ENCODE measurements around the gene MRPL18.
"Not testable (repeated sequence)": the region's sequence is repeated elsewhere in the genome, so short reads cannot be mapped to it uniquely, and the experiment has no call there.

The MRPL18 gene

DNA sequence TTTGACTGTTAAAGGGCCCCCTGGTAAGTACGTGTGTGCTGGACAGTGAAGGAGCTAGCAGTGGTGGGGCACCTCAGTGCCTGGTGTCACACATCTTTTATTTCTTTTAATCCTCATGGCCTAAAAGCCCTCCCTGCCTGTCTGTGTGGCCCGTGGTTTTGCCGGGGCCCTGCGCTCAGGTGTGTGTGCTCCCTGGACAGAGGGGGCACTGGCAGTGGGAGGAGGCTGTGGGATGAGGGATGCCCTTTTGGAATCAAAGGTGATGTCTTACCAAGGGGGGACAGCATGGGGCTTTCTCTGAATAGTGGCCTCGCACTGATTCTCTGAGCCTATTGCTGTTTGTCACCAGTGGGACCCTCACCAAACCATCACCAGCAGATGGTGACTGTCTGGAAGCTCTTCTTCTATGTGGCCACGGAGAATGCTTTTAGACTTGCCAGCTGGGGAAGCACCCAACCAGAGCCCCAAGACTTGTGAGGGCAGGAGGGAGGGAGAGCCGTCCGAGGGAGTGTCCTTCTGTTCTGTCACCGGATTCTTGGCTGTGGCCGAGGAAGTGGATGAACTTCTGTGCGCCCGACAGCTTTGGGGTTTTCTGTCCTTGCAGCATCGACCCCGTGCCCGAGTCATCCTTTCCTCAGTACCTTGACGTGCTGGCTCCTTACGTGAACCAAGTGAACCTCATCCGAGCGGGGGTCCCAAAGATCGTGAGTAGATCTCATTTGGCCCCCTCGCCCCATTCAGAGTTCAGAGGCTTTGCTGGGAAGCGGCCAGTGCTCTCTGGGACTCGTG, 27.9 kb downstream of the MRPL18 start:
- DNase-seq (ENCODE audit: low read depth), result no peak

DNA sequence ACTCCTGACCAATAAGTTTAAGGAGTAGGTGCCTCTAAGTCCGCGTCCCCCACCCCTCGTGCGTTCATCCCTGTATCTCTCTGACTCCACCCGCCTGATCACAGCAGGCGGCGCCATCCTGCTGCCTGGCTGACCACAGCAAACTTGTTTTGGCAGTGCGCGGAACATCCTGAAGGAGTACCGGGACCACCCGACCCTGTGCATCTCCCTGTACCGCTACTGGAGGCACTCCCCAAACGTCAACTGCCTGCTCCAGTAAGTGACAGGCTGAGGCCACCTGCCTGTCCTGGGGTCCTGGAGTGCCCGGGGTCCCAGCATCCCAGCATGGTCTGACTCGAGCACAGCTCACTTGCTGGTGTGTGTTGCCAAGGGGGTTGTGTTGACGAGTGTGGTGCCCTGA, 28.8 kb downstream of the MRPL18 start:
- DNase-seq (ENCODE audit: low read depth), result no peak

DNA sequence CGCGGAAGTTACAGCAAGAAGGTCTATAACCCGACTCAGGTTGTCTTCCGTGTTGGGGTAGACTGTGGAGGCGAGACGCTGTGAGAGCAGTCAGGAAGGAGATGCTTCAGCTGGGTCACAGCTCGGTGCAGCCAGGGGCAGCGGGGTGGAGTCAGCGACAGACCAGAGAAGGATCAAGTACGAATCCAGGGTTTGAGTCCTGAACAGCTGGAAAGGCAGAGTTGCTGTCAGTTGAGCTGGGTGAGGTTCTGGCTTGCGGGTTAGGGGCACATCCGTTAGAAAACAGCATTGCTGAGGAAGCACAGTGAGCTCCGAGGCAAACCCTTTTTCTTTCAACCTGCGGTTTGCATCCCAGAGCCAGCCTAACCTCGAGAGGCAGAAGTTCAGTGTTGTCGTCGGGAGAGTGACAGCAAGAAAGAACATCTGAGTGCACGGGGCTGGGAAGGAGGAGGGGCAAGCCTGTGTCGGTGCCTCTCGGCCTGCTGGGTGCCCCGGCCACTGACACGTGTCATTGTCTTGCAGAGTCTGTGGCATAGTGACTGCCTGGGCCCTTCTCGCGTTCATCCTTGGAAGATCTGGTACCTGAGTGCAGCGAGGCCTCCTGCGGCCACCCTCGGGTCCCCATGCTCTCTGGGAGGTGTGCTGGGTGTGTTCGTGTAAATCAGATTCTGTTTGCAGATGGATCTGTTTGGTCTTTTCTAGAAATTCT, 29.8 kb downstream of the MRPL18 start:
- DNase-seq (ENCODE audit: low read depth), result no peak

DNA sequence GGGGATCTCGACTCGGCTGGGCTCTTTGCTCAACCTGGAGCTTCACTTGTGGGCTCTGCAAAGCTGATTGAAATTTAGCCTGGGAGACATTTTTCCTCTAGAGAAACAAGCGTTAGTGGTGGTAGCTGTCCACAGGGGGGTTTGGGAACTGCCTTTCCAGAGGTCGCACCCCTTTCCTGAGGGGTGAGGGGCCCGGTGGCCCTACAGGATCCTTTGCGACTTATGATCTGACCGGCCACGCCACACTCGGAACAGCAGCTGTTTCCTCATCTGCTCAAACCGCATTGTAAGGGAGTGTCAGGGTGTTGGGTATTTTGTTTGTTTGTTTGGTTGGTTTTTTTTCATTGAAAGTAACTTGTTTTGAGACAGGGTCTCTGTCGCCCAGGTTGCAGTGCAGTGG, 30.9 kb downstream of the MRPL18 start:
- DNase-seq (ENCODE audit: low read depth), result no peak

DNA sequence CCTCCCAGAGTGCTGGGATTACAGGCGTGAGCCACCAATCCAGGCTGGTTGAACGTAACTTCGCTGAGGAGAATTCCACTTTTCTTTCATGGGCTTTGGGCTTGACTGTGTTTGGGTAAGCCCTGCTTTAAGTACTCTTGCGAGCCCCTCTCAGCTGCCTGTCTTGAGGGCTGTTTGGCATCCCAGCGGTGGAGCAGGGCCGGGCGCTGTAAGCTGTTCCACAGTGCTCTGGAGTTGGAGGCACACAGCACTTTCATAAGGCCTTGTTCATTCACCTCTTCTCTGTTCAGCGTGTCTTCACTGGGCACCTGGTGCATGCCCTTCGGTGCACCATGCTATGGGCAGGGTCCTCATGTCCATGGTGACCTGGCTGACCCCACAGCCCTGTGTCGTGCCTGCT, 31.5 kb downstream of the MRPL18 start:
- no peak for DNase-seq (ENCODE audit: low read depth)

DNA sequence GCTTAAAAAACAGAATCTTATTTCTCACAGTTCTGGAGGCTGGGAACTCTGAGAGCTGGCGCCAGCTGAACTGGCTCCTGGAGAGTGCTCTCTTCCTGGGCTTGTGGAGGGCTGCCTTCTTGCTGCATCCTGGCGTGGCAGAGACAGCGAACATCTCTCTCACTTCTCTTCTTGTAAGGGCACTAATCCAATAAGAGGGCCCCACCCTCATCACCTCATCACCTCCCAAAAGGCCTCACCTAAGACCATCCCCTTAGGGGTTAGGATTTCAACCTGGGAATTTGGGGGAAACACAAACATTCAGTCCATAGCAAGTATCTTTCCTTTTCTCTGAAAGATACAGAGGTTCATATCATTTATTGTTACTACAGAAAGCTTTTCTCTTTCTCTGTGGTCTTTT, 33.7 kb downstream of the MRPL18 start:
- DNase-seq (ENCODE audit: low read depth), result no peak

DNA sequence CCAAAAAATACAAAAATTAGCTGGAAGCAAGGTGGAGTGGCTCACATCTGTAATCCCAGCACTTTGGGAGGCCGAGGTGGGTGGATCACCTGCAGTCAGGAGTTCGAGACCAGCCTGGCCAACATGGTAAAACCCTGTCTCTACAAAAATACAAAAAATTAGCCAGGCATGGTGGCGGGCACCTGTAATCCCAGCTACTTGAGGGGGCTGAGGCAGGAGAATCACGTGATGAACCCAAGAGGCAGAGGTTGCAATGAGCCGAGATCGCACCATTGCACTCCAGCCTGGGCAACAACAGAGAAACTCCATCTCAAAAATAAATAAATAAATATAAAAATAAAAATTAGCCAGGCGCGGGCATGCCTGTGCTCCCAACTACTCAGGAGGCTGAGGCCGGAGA, 34.4 kb downstream of the MRPL18 start:
- DNase-seq (ENCODE audit: low read depth), result not testable (repeated sequence)

DNA sequence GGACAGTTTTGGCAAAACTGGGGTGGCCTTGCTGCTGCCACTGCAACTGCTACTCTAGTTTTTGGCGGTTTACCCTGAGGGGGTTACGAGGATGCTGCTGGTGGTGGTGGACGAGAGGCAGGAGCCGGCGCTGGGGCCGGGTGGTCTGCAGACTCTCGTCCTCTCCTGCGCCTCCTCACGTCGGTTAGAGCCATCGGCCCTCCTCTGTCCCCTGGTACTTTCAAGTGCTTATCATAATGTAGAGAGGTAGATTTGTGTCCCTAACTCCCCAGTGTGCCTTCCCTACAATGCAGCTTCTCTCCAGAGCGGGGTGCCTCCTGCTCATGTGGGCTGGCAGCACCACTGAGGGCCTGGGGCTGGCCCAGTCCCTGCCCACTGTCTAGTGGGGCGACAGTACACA, 35.7 kb downstream of the MRPL18 start:
- DNase-seq (ENCODE audit: low read depth), result no peak

DNA sequence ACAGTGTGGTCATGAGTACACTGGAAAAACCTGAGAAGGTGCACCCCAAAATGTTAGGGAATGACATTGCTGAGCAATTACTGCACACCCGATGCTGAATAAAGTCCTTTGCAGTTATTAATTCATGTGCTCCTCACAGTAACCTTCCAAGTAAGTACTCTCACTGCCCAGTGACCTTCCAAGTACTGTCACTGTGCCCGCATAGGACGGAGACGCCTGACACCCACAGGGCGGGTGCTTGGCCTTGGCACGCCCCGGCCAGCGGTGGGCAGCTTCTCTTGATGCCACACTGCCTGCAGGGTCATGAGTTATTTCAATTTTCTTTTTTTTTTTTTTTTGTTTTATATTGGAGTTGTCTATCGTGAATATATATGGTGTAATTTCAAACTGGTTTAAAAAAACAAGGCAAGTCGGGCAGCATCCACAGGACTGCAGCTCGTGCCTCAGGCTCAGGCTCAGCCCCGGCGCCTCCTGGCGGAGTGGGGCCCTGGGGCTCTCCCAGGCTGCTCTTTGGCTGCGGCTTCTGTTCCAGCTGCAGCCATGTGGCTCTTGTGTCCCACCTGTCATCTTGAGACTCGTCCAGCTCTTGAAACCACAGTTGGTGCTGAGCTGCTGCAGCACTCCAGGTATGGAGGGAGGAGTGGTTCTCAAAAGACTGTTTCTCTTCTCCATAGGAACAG, 36.8 kb downstream of the MRPL18 start:
- DNase-seq (ENCODE audit: low read depth), result no peak

DNA sequence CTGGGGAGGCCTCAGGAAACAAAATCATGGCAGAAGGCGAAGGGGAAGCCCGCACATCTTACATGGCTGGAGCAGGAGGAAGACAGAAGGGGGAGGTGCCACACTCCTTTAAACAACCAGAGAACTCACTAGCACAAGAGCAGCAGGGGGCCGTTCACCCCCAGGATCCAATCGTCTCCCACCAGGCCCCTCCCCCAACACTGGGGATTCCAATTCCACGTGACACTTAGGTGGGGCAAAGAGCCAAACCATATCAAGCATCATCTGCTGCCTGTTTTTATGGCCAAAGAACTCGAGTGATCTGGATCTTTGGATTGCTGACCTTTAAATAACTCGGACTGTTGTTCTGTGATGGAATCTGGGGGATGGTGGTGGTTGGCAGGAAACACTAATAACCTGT, 37.8 kb downstream of the MRPL18 start:
- DNase-seq (ENCODE audit: low read depth), result no peak

DNA sequence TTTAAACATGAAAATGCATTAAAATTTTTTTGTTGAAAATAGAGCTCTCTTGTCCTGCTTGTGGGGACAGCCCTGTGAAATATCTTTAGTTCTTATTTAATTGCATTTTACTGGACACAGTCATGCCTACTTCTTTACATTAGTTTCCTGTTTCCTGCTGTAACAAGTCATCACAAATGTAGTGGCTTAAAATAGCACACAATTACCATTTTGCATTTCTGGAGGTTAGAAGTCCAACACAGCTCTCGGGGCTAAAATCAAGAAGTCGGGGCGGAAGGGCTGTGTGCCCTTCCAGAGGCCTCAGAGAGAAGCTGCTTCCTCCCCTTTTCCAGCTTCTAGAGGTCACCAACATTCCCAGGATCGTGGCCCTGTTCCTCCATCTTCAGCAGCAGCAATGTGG, 39.3 kb downstream of the MRPL18 start:
- no peak for DNase-seq (ENCODE audit: low read depth)

DNA sequence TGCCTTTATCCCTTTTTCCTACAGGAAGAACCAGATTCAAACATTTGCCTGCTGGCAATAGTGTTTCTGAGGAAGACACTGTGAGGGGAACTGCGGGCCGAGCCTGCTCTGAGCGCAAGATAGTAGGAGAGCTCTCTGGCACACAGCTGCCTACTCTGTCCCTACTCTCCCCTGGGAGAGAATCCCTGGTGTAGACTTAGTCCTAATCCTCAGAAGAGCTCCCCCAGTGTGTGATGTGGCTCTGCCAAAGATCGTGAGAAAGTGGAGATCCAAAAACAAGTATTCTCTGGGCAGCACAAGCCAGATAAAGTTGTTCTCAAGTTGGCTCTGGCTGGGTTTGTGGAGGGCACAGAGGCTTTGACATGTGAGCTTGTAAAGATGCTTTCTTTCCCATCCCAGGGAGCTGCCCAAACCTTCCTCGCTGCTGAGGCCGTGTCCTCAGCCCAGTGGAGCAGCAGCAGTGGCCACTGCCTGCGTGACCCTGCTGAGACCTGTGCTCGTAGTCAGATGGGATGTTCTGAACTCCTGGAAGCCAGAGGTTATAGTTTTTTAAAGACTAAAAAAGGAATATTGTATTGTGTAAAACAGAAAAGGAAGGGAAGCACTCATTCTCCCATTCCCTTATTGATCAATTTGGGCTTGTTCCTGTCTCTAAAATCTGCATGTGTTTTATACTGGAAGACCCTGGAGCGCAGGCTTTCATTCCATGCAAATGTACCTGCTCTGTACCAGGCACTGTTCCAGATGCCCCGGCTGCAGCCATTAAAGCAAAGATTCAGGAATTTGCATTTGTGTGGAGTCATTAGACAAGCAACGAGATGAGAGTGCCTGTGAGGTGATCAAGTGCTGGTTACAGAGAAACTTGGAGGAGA, 40.5 kb downstream of the MRPL18 start:
- DNase-seq (ENCODE audit: low read depth), result no peak

DNA sequence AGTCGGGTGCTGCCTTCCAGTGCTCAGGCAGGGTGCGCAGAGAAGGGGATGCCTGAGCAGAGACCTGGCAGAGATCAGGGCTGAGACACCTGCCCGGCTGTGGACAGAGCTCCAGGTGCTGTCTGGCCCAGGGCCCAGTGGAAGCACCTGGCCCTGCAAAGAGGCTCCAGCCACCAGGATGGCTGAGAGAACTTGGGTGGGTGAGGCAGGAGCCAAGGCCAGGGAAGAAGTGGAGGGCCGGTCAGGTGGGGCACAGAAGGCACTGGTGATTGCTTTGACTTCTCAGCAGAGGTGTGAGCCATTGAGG, 41.1 kb downstream of the MRPL18 start:
- no peak for DNase-seq (ENCODE audit: low read depth)

DNA sequence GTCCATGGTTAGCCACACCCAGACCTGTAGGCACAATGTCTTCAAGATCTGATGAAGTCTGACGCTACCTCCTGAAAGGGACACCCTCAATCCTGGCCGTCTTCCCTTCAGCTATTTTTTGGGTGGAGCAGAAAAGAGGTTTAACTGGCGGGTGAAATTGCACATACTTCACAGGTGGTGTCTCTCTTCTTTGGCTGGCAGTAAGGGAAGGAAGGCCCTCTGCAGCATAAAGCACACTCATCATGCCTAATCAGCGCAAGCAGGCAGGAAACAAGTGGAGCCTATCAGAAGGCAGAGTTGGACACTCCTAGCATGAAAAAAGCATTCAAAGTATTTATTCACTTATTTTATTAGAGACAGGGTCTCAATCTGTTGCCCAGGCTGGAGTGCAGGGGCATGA, 42.7 kb downstream of the MRPL18 start:
- no peak for DNase-seq (ENCODE audit: low read depth)

DNA sequence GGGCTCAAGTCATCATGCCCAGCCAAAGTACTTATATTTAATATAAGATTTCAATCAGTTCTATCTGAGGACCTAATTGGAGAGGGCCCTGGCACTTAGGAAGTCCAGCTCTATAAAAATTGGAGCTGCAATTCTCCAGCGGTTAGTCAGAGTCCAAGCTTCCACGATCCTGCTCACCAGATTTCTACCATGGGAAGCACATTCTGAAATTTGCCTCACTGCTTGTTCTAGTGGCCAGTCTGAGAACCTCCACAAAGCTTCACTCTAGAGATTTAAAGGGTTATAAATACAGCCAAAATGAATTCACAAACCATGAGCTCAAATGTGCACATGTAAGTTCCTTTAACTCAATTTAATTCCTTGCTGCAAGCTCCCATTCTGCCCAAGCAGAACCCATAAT, 43.3 kb downstream of the MRPL18 start:
- DNase-seq (ENCODE audit: low read depth), result no peak

DNA sequence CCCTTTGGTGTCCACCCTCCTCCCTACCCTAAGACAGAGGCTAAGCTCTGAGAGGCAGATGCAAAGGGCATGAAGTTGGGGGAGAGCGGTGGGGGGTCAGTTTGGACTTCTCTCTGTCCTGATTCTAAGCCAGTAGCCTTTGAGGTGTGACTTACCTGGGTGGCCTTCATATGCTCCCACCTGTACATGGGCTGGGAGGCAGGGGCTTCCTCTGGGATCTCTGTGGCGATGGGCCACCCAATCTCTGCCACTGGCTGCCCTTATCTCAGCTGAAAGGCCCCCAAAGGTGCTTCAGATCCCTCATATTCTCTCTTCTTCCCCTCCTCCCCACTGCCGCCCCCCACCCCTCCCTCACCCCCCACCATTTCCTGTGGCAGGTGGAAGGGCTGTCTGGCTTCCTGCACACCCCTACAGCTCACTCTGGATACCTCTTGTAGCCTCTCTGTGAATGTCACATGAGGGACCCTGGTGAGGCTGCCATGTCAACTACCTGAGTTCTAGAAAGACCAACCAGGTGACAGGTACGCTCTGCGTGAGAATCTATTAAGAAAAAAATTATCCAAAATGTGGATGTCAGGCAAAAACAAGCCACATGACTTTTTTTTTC, 43.8 kb downstream of the MRPL18 start:
- no peak for DNase-seq (ENCODE audit: low read depth)

DNA sequence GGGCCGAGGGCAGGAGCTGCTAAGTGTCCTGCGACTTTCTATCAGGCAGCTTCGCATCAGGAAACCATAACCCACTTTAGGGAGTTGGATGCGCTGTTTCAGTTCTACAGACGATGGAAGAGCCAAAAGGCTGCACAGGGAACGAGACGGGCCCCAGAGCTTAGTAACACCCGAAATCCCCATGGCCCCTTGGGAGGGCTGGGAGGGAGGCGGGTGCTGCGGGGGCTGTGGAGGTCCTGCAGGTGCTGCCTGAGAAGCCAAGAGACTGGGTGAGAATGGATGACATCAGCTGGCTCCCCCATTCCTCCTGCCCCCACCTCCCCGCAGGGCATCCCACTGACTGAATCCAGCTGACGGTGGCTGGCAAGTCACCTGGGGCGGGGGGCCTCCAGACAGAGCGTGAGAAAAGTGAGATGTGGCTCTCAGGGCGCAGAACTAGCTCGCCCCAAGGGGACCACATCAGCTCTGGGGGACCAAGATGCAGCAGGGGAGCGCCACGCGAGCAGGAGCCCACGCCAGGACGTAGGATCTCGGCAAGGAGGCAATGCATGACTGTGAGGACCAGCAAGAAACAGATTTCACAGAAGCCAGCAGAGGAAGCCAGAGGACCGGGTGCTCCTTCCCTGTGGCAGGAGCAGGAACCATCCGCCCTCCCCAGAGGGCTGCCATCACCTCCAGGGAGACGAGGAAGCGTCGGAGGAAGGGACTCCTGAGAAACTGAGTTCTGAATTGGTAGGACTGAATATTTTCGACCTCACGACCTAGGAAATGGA, 46.6 kb downstream of the MRPL18 start:
- no peak for DNase-seq (ENCODE audit: low read depth)

DNA sequence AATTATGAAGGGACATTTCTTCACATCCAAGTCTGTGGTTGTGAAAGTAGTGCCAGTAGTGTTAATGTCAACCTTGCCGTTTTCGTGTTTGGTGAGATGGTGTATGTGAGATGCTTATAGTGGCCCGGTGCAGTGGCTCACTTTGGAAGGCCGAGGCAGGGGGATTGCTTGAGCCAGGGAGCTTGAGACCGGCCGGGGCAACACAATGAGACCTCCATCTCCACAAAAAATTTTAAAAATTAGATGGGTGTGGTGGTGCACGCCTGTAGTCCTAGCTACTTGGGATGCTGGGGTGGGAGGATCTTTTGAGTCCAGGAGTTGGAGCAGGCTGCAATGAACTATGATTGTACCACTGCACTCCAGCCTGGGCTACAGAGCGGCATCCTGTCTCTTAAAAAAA, 47.2 kb downstream of the MRPL18 start:
- no peak for DNase-seq (ENCODE audit: low read depth)

DNA sequence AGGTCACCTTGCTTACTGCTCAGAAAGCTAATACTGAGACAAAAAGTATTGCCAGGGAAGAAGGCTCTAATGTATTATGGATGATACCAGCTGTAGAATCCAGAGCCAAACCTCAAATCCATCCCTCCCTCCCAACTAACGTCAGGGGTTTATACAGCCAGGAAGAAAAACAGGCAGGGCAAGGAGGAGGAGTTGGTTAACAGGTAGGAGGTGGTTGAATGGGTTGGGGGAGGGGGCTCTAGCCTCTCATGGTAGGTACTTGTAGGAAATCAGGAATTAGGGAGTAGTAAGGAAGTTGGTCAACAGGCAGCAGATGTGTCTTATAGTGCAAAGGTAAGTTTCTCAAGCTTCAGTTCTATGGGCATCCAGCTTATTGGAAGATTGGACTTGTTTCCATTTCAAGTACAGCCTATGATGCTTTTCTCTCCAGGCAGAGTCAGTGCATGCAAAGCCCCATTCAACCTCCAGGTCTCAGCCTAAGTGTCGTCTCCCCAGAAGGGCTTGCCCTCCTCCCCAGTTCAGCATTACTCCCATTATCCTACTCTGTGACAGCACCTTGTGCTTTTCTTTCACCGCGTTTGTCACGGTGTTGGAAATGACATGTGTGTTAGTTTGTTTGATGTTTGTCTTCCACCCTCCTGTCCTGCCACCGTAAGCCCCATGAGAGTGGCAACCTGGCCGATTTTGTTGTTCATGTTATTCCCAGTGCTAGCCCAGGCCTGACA, 47.9 kb downstream of the MRPL18 start:
- DNase-seq (ENCODE audit: low read depth), result no peak

DNA sequence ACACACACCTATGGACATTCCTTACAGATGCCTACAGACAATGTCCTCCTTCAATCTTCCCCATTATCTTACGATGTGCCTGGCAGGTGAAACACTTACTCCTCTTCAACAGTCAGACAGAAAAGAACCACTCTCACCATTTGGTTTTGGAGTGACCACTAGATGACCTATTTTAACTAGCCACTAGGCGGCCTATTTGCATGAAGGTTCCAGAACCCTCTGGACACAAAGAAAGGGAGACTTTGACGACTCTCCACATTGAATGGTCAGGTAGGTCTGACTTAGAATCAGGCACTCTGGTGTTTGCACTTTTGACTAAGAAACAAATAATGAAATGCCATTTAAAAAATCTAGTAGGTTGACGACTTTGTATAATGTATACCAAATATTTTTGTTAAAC, 51.8 kb downstream of the MRPL18 start:
- no peak for DNase-seq (ENCODE audit: low read depth)

Data from stimulated activated CD8-positive, alpha-beta memory T cell treated with anti-CD3 and anti-CD28 coated beads, Interleukin-7, amount 100 ng/mL, for 24 hours (primary cell).